GM18511 (cell line): ENCODE results near the gene SLC36A3.
A peak's percentile ranks its signal among the peaks of the same experiment; 100 is the strongest.
"Not testable (repeated sequence)": the region's sequence is repeated elsewhere in the genome, so short reads cannot be mapped to it uniquely, and the experiment has no call there.

Experiments used
- ATAC-seq: cut with Tn5 transposase; IDR thresholded peaks from one replicate; pipeline ENCODE4 v1.9.1; 2021; ENCODE audit warnings: mild to moderate bottlenecking, moderate library complexity; ENCODE audit not compliant: unreplicated experiment

The SLC36A3 gene

DNA sequence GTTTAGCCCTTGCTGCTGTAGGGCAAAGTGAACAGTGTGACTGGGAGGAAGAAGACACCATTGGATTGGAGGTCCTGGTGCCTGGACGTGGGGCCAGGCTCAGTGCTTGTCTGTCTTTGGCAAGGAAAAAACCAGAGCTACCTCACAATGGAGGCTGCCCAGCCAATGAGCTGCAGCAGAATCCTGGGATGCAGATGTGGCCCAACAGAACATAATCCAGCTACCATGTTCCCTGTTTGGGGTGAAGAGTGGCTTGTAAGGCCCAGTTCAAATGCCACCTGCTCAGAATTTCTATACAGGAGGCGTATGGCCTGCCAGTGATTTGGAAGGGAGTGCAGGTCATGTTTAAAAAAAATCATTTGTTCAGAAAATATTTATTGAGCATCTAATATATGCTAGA, at the start of gene SLC36A3:
SLC36A3 (minus strand) TSS at position 101 of the 400 bp plus-strand sequence. CDS start 412 bp downstream, outside the sequence.
- ATAC-seq, result no peak

DNA sequence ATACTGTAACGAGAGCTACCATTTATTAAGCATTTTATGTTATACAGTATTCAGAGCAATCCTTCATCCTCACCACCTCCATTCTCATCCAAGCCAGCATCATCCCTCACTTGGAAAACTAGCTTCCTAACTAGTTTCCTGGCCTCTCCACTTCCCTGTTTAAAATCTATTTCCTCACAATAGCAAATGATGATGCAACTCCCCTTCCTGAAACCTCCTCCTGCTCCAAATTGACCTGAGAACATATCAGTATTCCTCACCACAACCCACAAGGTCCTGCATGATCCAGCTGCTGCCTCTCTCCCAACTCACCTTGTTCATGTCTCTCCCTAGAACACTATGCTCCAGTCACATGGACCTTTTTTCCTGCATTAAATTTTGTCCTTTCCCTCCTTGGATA, 48.1 kb upstream of the SLC36A3 start:
- no peak for ATAC-seq

DNA sequence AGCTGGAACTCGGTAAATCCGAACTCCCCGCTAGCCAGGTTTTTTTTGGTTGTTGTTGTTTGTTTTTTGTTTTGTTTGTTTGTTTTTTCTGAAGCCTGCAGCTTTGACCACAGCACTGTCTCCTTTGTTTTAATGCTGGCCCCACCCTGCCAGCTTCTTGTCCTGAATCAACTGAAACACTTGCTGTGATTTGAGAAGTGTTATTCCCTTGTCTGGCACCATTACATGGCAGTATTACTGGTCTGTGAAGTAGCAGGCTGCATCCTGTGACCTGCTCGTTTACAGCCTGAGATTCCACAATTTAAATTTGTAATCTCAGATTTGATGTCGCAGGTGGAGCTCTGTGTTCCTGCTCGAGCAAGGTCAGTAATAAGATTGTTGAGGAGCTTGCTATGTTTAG, 45.2 kb upstream of the SLC36A3 start:
- ATAC-seq, result no peak

GRCh38 chr5:151347369-151347768, 43.8 kb upstream of the SLC36A3 start, which contains the start of gene SLC36A2:
Gene SLC36A2, minus strand, starts transcription at chr5:151347559. Its CDS starts 99 bp downstream, at chr5:151347460.
- no peak for ATAC-seq

DNA sequence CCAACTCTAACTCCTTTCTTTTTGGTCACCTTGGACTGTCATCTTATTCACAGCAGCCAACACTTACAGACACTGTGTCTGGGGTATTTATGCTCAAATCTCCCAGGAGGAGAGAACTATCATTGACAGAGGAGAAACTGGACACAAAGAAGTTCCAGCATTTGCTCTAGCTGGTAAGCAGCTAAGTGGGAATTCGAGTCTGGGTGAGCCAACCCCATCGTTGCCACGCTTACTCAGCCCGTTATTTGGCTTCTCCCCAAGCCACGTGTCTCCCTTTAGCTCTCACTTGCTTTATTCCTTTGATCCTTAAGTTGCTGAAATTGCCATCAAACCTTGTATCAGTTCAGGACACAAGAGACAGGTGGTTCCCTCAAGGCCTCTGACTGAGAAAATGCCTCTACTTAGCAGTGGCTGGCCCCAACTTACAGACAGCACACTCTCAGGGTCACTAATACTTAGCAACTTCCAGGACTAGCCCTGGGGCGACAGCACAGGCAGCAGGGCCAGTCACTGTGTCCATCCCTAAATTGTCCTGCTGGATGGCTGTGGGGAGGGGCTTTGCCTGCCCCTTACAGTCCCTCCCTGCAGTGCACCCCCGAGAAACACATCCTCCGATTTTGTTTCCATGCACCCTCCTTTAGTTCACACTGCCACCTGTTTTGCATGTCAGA, 42.4 kb upstream of the SLC36A3 start:
- ATAC-seq, result no peak

GRCh38 chr5:151345187-151345807, 41.7 kb upstream of the SLC36A3 start:
- no peak for ATAC-seq

DNA sequence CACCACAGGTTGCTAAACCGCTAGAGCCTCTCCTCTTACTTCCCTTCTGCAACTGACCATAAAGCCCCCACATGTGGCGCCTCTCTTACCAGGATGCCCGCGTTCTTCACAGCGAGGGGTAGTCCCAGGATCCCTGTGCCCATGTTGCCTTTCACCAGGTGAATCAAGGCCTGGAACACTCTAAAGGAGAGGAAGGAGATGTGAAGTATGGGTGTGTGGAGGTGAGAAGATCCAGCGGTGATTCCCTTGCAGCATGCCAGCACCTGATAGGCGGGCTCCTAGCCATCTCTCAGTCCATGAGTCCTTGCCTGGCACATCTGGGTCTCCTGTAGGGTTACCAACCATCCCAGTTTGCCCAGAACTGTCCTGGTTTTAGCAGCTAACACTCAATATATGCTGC, 40.5 kb upstream of the SLC36A3 start:
- no peak for ATAC-seq

DNA sequence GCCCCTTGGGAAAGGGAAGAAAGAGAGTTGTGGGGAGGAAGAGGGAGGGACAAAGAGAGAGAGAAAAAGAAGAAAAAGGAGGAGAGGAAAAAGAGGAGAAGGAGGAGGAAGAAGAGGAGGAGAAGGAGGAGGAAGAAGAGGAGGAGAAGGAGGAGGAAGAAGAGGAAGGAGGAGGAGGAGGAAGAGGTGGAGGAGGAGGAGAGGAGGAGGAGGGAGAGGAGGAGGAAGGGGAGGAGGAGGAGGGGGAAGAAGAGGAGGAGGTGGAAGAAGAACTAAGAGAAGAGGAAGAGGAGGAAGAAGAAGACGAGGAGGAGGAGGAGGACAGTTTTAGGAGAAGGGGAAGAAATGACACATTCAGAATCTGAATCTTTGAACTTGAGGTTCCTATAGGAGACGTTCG, 36.4 kb upstream of the SLC36A3 start:
- ATAC-seq, result no peak

GRCh38 chr5:151338734-151339133, 35.2 kb upstream of the SLC36A3 start:
- ATAC-seq, result no peak

DNA sequence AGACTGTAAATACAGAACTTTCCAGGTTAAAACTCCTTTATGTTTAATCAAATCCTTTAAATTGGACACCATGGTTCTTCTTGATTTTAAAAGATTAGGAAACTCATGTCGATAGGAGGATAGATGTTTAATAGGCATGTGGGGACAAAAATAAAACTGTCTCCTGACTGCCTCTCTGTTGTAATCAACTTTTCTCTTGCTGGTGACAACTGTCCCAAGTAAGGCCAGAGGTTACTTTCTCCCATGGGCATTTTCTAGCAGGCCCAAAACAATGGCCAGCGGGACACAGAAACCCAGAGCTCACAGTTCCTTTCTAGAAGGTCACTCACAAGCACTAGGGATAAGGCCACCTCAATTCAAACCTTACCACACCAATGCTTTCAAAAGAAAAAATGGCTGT, 29.3 kb upstream of the SLC36A3 start:
- ATAC-seq, result no peak

- ATAC-seq, result no peak
Observed at GRCh38 chr5:151328734-151329133, 25.2 kb upstream of the SLC36A3 start.

GRCh38 chr5:151327585-151327984, 24.0 kb upstream of the SLC36A3 start:
- ATAC-seq, result no peak

- no peak for ATAC-seq
Observed at GRCh38 chr5:151326266-151326665, 22.7 kb upstream of the SLC36A3 start.

DNA sequence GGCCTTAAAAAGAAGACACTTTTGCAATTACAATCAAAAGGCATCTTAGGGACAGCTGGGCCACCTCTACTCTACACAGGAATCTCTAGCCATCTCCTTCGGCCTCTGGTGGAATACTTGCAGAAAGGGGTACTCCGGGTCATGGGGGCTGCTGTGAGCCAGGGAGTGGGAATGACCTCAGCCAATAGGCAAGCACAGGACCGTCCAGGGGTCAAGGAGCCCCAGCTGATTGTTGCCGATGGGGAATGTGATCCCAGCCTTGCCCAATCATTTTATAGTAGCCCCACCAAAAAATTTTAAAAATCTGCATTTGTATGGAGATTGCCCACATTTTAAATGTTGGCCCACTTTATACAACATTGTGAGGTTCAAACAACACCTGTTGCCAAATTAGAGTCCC, 16.9 kb upstream of the SLC36A3 start:
- no peak for ATAC-seq

- ATAC-seq, result peak; percentile 80
Observed at GRCh38 chr5:151318850-151319732, 15.5 kb upstream of the SLC36A3 start.

GRCh38 chr5:151317871-151318270, 14.3 kb upstream of the SLC36A3 start:
- no peak for ATAC-seq

- ATAC-seq, result peak; percentile 79
Observed at GRCh38 chr5:151315998-151316597, 12.5 kb upstream of the SLC36A3 start.

GRCh38 chr5:151313357-151313756, 9.8 kb upstream of the SLC36A3 start:
- no peak for ATAC-seq

DNA sequence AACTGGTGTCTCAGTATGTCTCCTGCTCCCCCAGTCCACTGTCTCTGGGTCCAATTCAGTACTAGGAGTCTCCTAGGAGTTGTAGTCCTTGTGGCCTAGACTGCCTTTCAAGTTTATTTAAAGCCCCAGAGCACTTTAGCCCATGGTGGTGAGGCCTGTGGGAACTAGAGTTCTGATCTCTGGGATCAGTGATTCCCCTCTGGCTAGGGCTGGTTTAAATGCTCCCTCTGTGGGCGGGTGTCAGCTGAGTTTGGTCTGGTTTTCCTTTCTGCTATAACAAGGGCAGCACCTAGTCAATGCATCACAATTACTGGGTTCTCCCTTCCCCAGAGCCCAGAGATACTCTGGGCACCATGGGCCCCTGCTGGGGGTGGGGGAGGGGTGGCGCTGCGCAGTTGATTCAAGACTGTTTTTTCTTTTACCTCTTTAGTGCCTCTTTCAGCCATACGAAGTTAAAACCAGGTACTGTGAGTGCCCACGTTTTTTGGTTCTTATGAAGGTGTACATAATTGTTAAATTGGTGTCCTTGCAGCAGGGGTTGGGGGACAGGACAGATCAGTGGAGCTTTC, 9.3 kb upstream of the SLC36A3 start:
- no peak for ATAC-seq

- ATAC-seq, result no peak
Observed at GRCh38 chr5:151310932-151311331, 7.4 kb upstream of the SLC36A3 start.

- ATAC-seq, result not testable (repeated sequence)
Observed at GRCh38 chr5:151309821-151310220, 6.3 kb upstream of the SLC36A3 start.
